Memory B cell (primary cell): ENCODE data around the gene GALNT9.
A peak's percentile ranks its signal among the peaks of the same experiment; 100 is the strongest.

Source experiments
- ATAC-seq: fragments of 150-1000 bp; cut with Tn5 transposase; 2 replicates; pipeline ENCODE4 v1.10.0; 2021; ENCODE audit warnings: low read depth, mild to moderate bottlenecking, moderate library complexity
- DNase-seq, 2 donors: peaks; one replicate each; pipeline ENCODE4 v3.0.0; 2022; ENCODE audit warnings: low spot score in 2 of 2
- H3K27ac Mint-ChIP-seq: one replicate; pipeline ENCODE4 v1.8.0; 2022; ENCODE audit warnings: mild to moderate bottlenecking, moderate library complexity, mixed read lengths
- H3K27me3 Mint-ChIP-seq: one replicate; pipeline ENCODE4 v1.8.0; 2022; ENCODE audit warnings: mixed read lengths
- H3K36me3 Mint-ChIP-seq: one replicate; pipeline ENCODE4 v1.8.0; 2022; ENCODE audit warnings: mild to moderate bottlenecking, mixed read lengths
- H3K4me1 Mint-ChIP-seq: one replicate; pipeline ENCODE4 v1.8.0; 2022; ENCODE audit warnings: mixed read lengths
- H3K4me3 Mint-ChIP-seq: one replicate; pipeline ENCODE4 v1.8.0; 2022; ENCODE audit warnings: mild to moderate bottlenecking, moderate library complexity, mixed read lengths
- H3K9me3 Mint-ChIP-seq: one replicate; pipeline ENCODE4 v1.8.0; 2022; ENCODE audit warnings: mixed read lengths

Gene GALNT9

GRCh38 chr12:132236930-132237771 is 92.2 kb downstream of the GALNT9 start:
- Mint-ChIP-seq H3K36me3 (no peaks in the 10 kb centered on the region), H3K9me3 (peaks cover 3% of the 10 kb centered on the region), H3K4me1 (peaks cover 11% of the 10 kb centered on the region), H3K4me3 (no peak overlapping the region), H3K27ac (no peak overlapping the region), H3K27me3 (no peaks in the 10 kb centered on the region)
- ATAC-seq, result no peak
- no peak for DNase-seq

GRCh38 chr12:132236129-132236929 is 93.1 kb downstream of the GALNT9 start:
- no peaks in the 10 kb centered on the region for H3K36me3 Mint-ChIP-seq
- no peaks in the 10 kb centered on the region for H3K27me3 Mint-ChIP-seq
- H3K9me3 Mint-ChIP-seq, result peaks cover 3% of the 10 kb centered on the region
- no peak overlapping the region for H3K4me3 Mint-ChIP-seq
- H3K27ac Mint-ChIP-seq, result no peak overlapping the region
- H3K4me1 Mint-ChIP-seq, result peaks cover 11% of the 10 kb centered on the region
- DNase-seq (no peak), ATAC-seq (no peak)

- ATAC-seq (no peak), DNase-seq (no peak)
- Mint-ChIP-seq H3K4me1 (peaks cover 11% of the 10 kb centered on the region), H3K27ac (no peak overlapping the region), H3K27me3 (no peaks in the 10 kb centered on the region), H3K9me3 (peaks cover 3% of the 10 kb centered on the region), H3K36me3 (no peaks in the 10 kb centered on the region), H3K4me3 (no peak overlapping the region)
Observed at GRCh38 chr12:132235116-132235820, 94.1 kb downstream of the GALNT9 start.

GRCh38 chr12:132230381-132230780 is 99.0 kb downstream of the GALNT9 start:
- DNase-seq (no peak), ATAC-seq (no peak)
- Mint-ChIP-seq H3K27ac (no peak overlapping the region), H3K27me3 (peaks cover 6% of the 10 kb centered on the region), H3K9me3 (no peaks in the 10 kb centered on the region), H3K4me3 (no peak overlapping the region), H3K4me1 (no peaks in the 10 kb centered on the region), H3K36me3 (no peaks in the 10 kb centered on the region)

- Mint-ChIP-seq H3K36me3 (no peaks in the 10 kb centered on the region), H3K27ac (no peak overlapping the region), H3K4me3 (no peak overlapping the region), H3K27me3 (peaks cover 6% of the 10 kb centered on the region), H3K4me1 (no peaks in the 10 kb centered on the region), H3K9me3 (no peaks in the 10 kb centered on the region)
- ATAC-seq (no peak), DNase-seq (no peak)
Observed at GRCh38 chr12:132229926-132230325, 99.5 kb downstream of the GALNT9 start.

- H3K27me3 Mint-ChIP-seq, result peaks cover 6% of the 10 kb centered on the region
- ATAC-seq, result no peak
- H3K36me3 Mint-ChIP-seq, result no peaks in the 10 kb centered on the region
- H3K9me3 Mint-ChIP-seq, result no peaks in the 10 kb centered on the region
- no peak for DNase-seq
- no peak overlapping the region for H3K4me3 Mint-ChIP-seq
- H3K4me1 Mint-ChIP-seq, result no peaks in the 10 kb centered on the region
- H3K27ac Mint-ChIP-seq, result no peak overlapping the region
Observed at GRCh38 chr12:132229193-132229760, 100.1 kb downstream of the GALNT9 start.

GRCh38 chr12:132228476-132229192 is 100.8 kb downstream of the GALNT9 start:
- H3K4me1 Mint-ChIP-seq, result no peaks in the 10 kb centered on the region
- peaks cover 6% of the 10 kb centered on the region for H3K27me3 Mint-ChIP-seq
- no peaks in the 10 kb centered on the region for H3K36me3 Mint-ChIP-seq
- H3K4me3 Mint-ChIP-seq, result no peak overlapping the region
- no peaks in the 10 kb centered on the region for H3K9me3 Mint-ChIP-seq
- no peak for DNase-seq
- H3K27ac Mint-ChIP-seq, result no peak overlapping the region
- ATAC-seq, result no peak

- H3K27me3 Mint-ChIP-seq, result peaks cover 6% of the 10 kb centered on the region
- H3K36me3 Mint-ChIP-seq, result no peaks in the 10 kb centered on the region
- H3K27ac Mint-ChIP-seq, result no peak overlapping the region
- H3K4me1 Mint-ChIP-seq, result peaks cover 2% of the 10 kb centered on the region
- DNase-seq (no peak), ATAC-seq (no peak)
- H3K9me3 Mint-ChIP-seq, result no peaks in the 10 kb centered on the region
- no peak overlapping the region for H3K4me3 Mint-ChIP-seq
Observed at GRCh38 chr12:132227782-132228475, 101.5 kb downstream of the GALNT9 start.

- Mint-ChIP-seq H3K4me3 (no peak overlapping the region), H3K9me3 (no peaks in the 10 kb centered on the region), H3K36me3 (no peaks in the 10 kb centered on the region), H3K27me3 (peaks cover 6% of the 10 kb centered on the region), H3K27ac (no peak overlapping the region), H3K4me1 (peaks cover 10% of the 10 kb centered on the region)
- ATAC-seq (no peak), DNase-seq (no peak)
Observed at GRCh38 chr12:132227118-132227517, 102.3 kb downstream of the GALNT9 start.

GRCh38 chr12:132226604-132227003 is 102.8 kb downstream of the GALNT9 start:
- H3K27ac Mint-ChIP-seq, result no peak overlapping the region
- H3K36me3 Mint-ChIP-seq, result no peaks in the 10 kb centered on the region
- H3K9me3 Mint-ChIP-seq, result no peaks in the 10 kb centered on the region
- H3K27me3 Mint-ChIP-seq, result peaks cover 6% of the 10 kb centered on the region
- H3K4me3 Mint-ChIP-seq, result no peak overlapping the region
- H3K4me1 Mint-ChIP-seq, result peaks cover 13% of the 10 kb centered on the region
- DNase-seq (no peak), ATAC-seq (no peak)

- DNase-seq, result no peak
- H3K4me3 Mint-ChIP-seq, result no peak overlapping the region
- peaks cover 8% of the 10 kb centered on the region for H3K27me3 Mint-ChIP-seq
Observed at GRCh38 chr12:132225214-132225613, 104.2 kb downstream of the GALNT9 start.

GRCh38 chr12:132224484-132224883 is 104.9 kb downstream of the GALNT9 start:
- H3K36me3 Mint-ChIP-seq, result no peaks in the 10 kb centered on the region
- peaks cover 3% of the 10 kb centered on the region for H3K9me3 Mint-ChIP-seq
- DNase-seq, result no peak
- H3K27ac Mint-ChIP-seq, result no peak overlapping the region
- H3K27me3 Mint-ChIP-seq, result peaks cover 10% of the 10 kb centered on the region
- H3K4me1 Mint-ChIP-seq, result peaks cover 13% of the 10 kb centered on the region
- ATAC-seq, result no peak
- no peak overlapping the region for H3K4me3 Mint-ChIP-seq

More at GRCh38 chr12:132225214-132225613, 104.2 kb downstream of the GALNT9 start:
- H3K36me3 Mint-ChIP-seq, result no peaks in the 10 kb centered on the region
- H3K9me3 Mint-ChIP-seq, result peaks cover under 1% of the 10 kb centered on the region
- peaks cover 13% of the 10 kb centered on the region for H3K4me1 Mint-ChIP-seq
- ATAC-seq, result no peak
- H3K27ac Mint-ChIP-seq, result no peak overlapping the region

GRCh38 chr12:132222808-132223173 is 106.6 kb downstream of the GALNT9 start:
- no peaks in the 10 kb centered on the region for H3K36me3 Mint-ChIP-seq
- H3K27me3 Mint-ChIP-seq, result peaks cover 13% of the 10 kb centered on the region
- H3K27ac Mint-ChIP-seq, result peak overlapping the region; percentile 61
- H3K4me3 Mint-ChIP-seq, result peak overlapping the region; percentile 55
- H3K9me3 Mint-ChIP-seq, result peaks cover 5% of the 10 kb centered on the region
- DNase-seq (no peak), ATAC-seq (no peak)
- peaks cover 13% of the 10 kb centered on the region for H3K4me1 Mint-ChIP-seq
